HCT116 (cell line): ENCODE data around the gene CSNK1D.

Source experiments
- CTCF ChIP-seq, 3 experiments: fragments of 200-600 bp in 1 of 3; sonication (generic) in 1 of 3; IDR thresholded peaks in 2 of 3; conservative IDR thresholded peaks in 1 of 3; 2 replicates each; pipeline ENCODE4 v1.5.1; 2012 to 2017; ENCODE audit warnings: low read depth in 2 of 3, low read length in 2 of 3, antibody characterized with exemption in 1 of 3, borderline replicate concordance in 1 of 3, control low read depth in 1 of 3, mild to moderate bottlenecking in 1 of 3, mixed read lengths in 1 of 3, mixed run types in 1 of 3, moderate library complexity in 1 of 3; ENCODE audit not compliant: insufficient read depth in 1 of 3
- EZH2 ChIP-seq: fragments of 200-600 bp; sonication (generic); IDR thresholded peaks from 2 replicates; pipeline ENCODE4 v1.6.1; 2017; ENCODE audit warnings: antibody characterized with exemption, mixed run types
- EZH2phosphoT487 ChIP-seq: fragments of 200-600 bp; IDR thresholded peaks from 2 replicates; pipeline ENCODE4 v1.6.1; 2018; ENCODE audit warnings: antibody characterized with exemption, borderline replicate concordance
- FOSL1 ChIP-seq: IDR thresholded peaks from 2 replicates; pipeline ENCODE4 v1.6.1; 2012; ENCODE audit warnings: low read depth
- POLR2A ChIP-seq: IDR thresholded peaks from 2 replicates; pipeline ENCODE4 v1.7.0; 2011; ENCODE audit warnings: borderline replicate concordance; ENCODE audit not compliant: insufficient read depth, insufficient read length; ENCODE audit errors: extremely low read depth
- RAD21 ChIP-seq: IDR thresholded peaks from 2 replicates; pipeline ENCODE4 v1.6.1; 2012; ENCODE audit warnings: low read depth, mild to moderate bottlenecking
- YY1 ChIP-seq: IDR thresholded peaks from 2 replicates; pipeline ENCODE4 v1.6.1; 2011; ENCODE audit warnings: low read length, low read depth, moderate library complexity, mild to moderate bottlenecking; ENCODE audit not compliant: insufficient replicate concordance; ENCODE audit errors: extremely low read depth
- ZBTB33 ChIP-seq: IDR thresholded peaks from 2 replicates; pipeline ENCODE4 v1.6.1; 2011; ENCODE audit warnings: mild to moderate bottlenecking, low read length, moderate library complexity; ENCODE audit not compliant: insufficient replicate concordance; ENCODE audit errors: extremely low read depth
- ZFX ChIP-seq: fragments of 450-650 bp; IDR thresholded peaks from 2 replicates; pipeline ENCODE4 v1.6.1; 2017
- TF ChIP-seq, protein P1 (sequence below): IDR thresholded peaks from 2 replicates; pipeline ENCODE4 v1.6.1; 2012
- TF ChIP-seq, protein P2 (sequence below): IDR thresholded peaks from 2 replicates; pipeline ENCODE4 v1.6.1; 2012; ENCODE audit warnings: low read depth

DNA sequence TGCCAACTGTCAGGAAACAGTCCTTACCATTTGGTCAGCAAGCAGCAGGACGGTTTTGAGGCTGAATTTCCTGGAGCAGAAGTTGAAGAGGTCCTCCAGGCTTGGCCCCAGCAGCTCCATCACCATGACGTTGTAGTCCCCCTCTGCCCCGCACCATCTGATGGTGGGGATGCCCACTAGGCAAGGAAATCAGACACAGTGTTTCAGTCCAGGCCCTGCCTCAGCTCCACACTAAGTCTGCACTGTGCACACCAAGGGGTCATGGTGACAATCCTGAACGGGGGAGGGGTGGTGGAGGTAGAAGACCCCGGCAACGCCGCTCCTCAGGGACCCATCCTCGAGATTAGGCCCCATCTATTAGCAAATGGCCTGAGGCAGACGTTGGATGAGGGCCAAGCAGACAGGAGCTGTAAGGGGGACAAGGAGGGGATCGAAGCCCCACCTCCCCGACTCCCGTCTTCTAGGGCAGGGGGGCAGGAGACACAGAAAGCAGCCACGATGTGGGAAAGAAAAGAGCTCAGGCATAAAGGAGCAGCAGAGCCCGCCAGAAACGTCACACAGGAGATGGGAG lies 18.0 kb downstream of the CSNK1D start:
- TF ChIP-seq CTCF (IDR thresholded peaks at IDR 0.05 in 2 of 3, conservative IDR thresholded peaks at IDR 0.05 in 1 of 3; ENCODE audit: borderline replicate concordance in 1 of 3, insufficient read depth in 1 of 3, low read depth in 2 of 3, low read length in 2 of 3) (no peak), RAD21 (no peak), EZH2 (no peak), EZH2phosphoT487 (no peak), POLR2A (no peak), FOSL1 (no peak), ZFX (no peak), YY1 (no peak), ZBTB33 (no peak)
- TF ChIP-seq, protein P1, sequence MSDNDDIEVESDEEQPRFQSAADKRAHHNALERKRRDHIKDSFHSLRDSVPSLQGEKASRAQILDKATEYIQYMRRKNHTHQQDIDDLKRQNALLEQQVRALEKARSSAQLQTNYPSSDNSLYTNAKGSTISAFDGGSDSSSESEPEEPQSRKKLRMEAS, result no peak
- TF ChIP-seq, protein P2, sequence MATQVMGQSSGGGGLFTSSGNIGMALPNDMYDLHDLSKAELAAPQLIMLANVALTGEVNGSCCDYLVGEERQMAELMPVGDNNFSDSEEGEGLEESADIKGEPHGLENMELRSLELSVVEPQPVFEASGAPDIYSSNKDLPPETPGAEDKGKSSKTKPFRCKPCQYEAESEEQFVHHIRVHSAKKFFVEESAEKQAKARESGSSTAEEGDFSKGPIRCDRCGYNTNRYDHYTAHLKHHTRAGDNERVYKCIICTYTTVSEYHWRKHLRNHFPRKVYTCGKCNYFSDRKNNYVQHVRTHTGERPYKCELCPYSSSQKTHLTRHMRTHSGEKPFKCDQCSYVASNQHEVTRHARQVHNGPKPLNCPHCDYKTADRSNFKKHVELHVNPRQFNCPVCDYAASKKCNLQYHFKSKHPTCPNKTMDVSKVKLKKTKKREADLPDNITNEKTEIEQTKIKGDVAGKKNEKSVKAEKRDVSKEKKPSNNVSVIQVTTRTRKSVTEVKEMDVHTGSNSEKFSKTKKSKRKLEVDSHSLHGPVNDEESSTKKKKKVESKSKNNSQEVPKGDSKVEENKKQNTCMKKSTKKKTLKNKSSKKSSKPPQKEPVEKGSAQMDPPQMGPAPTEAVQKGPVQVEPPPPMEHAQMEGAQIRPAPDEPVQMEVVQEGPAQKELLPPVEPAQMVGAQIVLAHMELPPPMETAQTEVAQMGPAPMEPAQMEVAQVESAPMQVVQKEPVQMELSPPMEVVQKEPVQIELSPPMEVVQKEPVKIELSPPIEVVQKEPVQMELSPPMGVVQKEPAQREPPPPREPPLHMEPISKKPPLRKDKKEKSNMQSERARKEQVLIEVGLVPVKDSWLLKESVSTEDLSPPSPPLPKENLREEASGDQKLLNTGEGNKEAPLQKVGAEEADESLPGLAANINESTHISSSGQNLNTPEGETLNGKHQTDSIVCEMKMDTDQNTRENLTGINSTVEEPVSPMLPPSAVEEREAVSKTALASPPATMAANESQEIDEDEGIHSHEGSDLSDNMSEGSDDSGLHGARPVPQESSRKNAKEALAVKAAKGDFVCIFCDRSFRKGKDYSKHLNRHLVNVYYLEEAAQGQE, result no peak
